ENCODE results near the gene OGFR.

- TF ChIP-seq CTCF (IDR thresholded peaks at IDR 0.05): no peak
- peak; percentile 79 for TF ChIP-seq EZH2 (IDR thresholded peaks at IDR 0.05)
These were observed 11.6 kb downstream of the OGFR start for GRCh38 chr20:62816031-62816883.

All from neural progenitor cell (in vitro differentiated cells).